H1 (cell line): ENCODE measurements around the gene ARMC5. TPM values are rescaled to one million over a fixed set of nuclear protein-coding genes. Genes with fewer than 3 reads are reported as not detected.

Experiments
- CTCF ChIA-PET: fragments of 300-600 bp; sonication (Branson Sonifier 250); formaldehyde crosslinking; loops from one replicate; lab custom pipeline; 2021; ENCODE audit not compliant: partially characterized antibody; lab: Charles Lee
- POLR2A ChIA-PET: fragments of 300-600 bp; sonication (Branson Sonifier 250); formaldehyde crosslinking; loops from one replicate; lab custom pipeline; 2021; ENCODE audit warnings: inconsistent platforms; ENCODE audit not compliant: partially characterized antibody; lab: Charles Lee
- DNase-seq, 2 experiments: peaks; one replicate each; pipeline versions ENCODE4 v3.0.0 to v3.0.0-alpha.2; 2010 to 2022; ENCODE audit warnings: low spot score in 2 of 2, low read depth in 1 of 2, mixed read lengths in 1 of 2
- FAIRE-seq: peaks from 2 replicates; lab custom pipeline; 2011; peaks lifted over from hg19 to GRCh38; lab: Jason Lieb, UNC
- H2AFZ ChIP-seq: 2 replicates; pipeline ENCODE4 v1.8.1; 2012; ENCODE audit warnings: low read length, inconsistent platforms
- H2AK5ac ChIP-seq: 2 replicates; pipeline ENCODE4 v1.6.1; 2013; ENCODE audit warnings: low read depth, low read length
- H2BK120ac ChIP-seq: replicated peaks from 2 replicates; pipeline ENCODE3; 2013; ENCODE audit warnings: low read depth, low read length, inconsistent platforms
- H2BK12ac ChIP-seq: 2 replicates; pipeline ENCODE4 v1.6.1; 2013; ENCODE audit warnings: low read depth, low read length
- H2BK15ac ChIP-seq: 2 replicates; pipeline ENCODE4 v1.6.1; 2013; ENCODE audit warnings: low read length
- H2BK20ac ChIP-seq: 2 replicates; pipeline ENCODE4 v1.6.1; 2013; ENCODE audit warnings: low read length
- H2BK5ac ChIP-seq: 2 replicates; pipeline ENCODE4 v1.6.1; 2013; ENCODE audit warnings: low read depth, low read length
- H3K14ac ChIP-seq: 2 replicates; pipeline ENCODE4 v1.6.1; 2013; ENCODE audit warnings: inconsistent platforms; ENCODE audit not compliant: insufficient read length
- H3K18ac ChIP-seq: 2 replicates; pipeline ENCODE4 v1.6.1; 2013; ENCODE audit warnings: low read length; ENCODE audit errors: extremely low read depth
- H3K23ac ChIP-seq: 2 replicates; pipeline ENCODE4 v1.6.1; 2013; ENCODE audit warnings: inconsistent platforms; ENCODE audit not compliant: insufficient read length
- H3K23me2 ChIP-seq: 2 replicates; pipeline ENCODE4 v1.6.1; 2013; ENCODE audit warnings: low read depth, low read length
- H3K27ac ChIP-seq: 2 replicates; pipeline ENCODE4 v1.6.1; 2011; ENCODE audit warnings: low read depth, low read length, inconsistent platforms
- H3K27me3 ChIP-seq, 4 experiments: replicated peaks in 1 of 4; 1 replicate in 1 of 4; 2 replicates in 3 of 4; pipeline versions ENCODE4 v1.6.1 to v1.8.1; 2011 to 2013; ENCODE audit warnings: low read length in 3 of 4, mild to moderate bottlenecking in 3 of 4, inconsistent platforms in 2 of 4, mixed read lengths in 2 of 4, moderate library complexity in 1 of 4; ENCODE audit not compliant: control insufficient read depth in 3 of 4, insufficient read depth in 3 of 4; ENCODE audit errors: extremely low read depth in 1 of 4
- H3K36me3 ChIP-seq, 4 experiments: 2 replicates each; pipeline versions ENCODE4 v1.6.1 to v1.8.1; 2011 to 2013; ENCODE audit warnings: mild to moderate bottlenecking in 4 of 4, low read length in 3 of 4, moderate library complexity in 2 of 4, control low read depth in 1 of 4, inconsistent platforms in 1 of 4; ENCODE audit not compliant: insufficient read depth in 4 of 4, control insufficient read depth in 2 of 4
- H3K4ac ChIP-seq: replicated peaks from 2 replicates; pipeline ENCODE3; 2013; ENCODE audit warnings: low read length, low read depth, mixed read lengths, inconsistent platforms; ENCODE audit not compliant: insufficient read length
- H3K4me1 ChIP-seq, 4 experiments: replicated peaks in 1 of 4; 1 replicate in 1 of 4; 2 replicates in 3 of 4; pipeline versions ENCODE4 v1.6.1 to v1.8.1; 2011 to 2013; ENCODE audit warnings: low read length in 3 of 4, inconsistent platforms in 2 of 4, mixed read lengths in 1 of 4; ENCODE audit not compliant: insufficient read depth in 4 of 4, control insufficient read depth in 3 of 4
- H3K4me2 ChIP-seq, 2 experiments: 2 replicates each; pipeline versions ENCODE4 v1.6.1 to v1.8.1; 2011 to 2013; ENCODE audit warnings: low read depth in 2 of 2, low read length in 2 of 2, control low read depth in 1 of 2, inconsistent platforms in 1 of 2, mild to moderate bottlenecking in 1 of 2; ENCODE audit not compliant: insufficient read depth in 1 of 2
- H3K4me3 ChIP-seq, 4 experiments: fragments of 200-600, 300-600 bp in 1 of 4; sonication (generic), shearing (Covaris generic), sonication (Bioruptor Twin) in 1 of 4; 2 replicates each; pipeline versions ENCODE4 v1.5.1 to v1.8.1; 2011 to 2016; ENCODE audit warnings: low read length in 4 of 4, low read depth in 3 of 4, control low read depth in 2 of 4, inconsistent platforms in 2 of 4, mild to moderate bottlenecking in 2 of 4, mixed read lengths in 1 of 4, moderate library complexity in 1 of 4; ENCODE audit not compliant: insufficient read depth in 2 of 4; ENCODE audit errors: extremely low read depth in 1 of 4
- H3K56ac ChIP-seq: replicated peaks from 2 replicates; pipeline ENCODE3; 2013; ENCODE audit warnings: low read depth, mild to moderate bottlenecking, mixed read lengths, low read length, inconsistent platforms; ENCODE audit not compliant: insufficient read length
- H3K79me1 ChIP-seq: 2 replicates; pipeline ENCODE4 v1.6.1; 2013; ENCODE audit warnings: low read depth, low read length, control low read depth
- H3K79me2 ChIP-seq, 2 experiments: 2 replicates each; pipeline versions ENCODE4 v1.6.1 to v1.8.1; 2012 to 2013; ENCODE audit warnings: low read length in 2 of 2, mild to moderate bottlenecking in 2 of 2, inconsistent platforms in 1 of 2; ENCODE audit not compliant: insufficient read depth in 2 of 2, control insufficient read depth in 1 of 2
- H3K9ac ChIP-seq, 4 experiments: replicated peaks in 1 of 4; 1 replicate in 1 of 4; 2 replicates in 3 of 4; pipeline versions ENCODE4 v1.6.1 to v1.8.1; 2011 to 2013; ENCODE audit warnings: low read depth in 3 of 4, low read length in 3 of 4, control low read depth in 2 of 4, mild to moderate bottlenecking in 2 of 4, moderate library complexity in 2 of 4, inconsistent platforms in 1 of 4; ENCODE audit errors: extremely low read depth in 1 of 4
- H3K9me3 ChIP-seq, 2 experiments: 2 replicates each; pipeline versions ENCODE4 v1.6.1 to v1.8.1; 2012 to 2013; ENCODE audit warnings: mild to moderate bottlenecking in 2 of 2, moderate library complexity in 2 of 2, control low read depth in 1 of 2, inconsistent platforms in 1 of 2, low read depth in 1 of 2, low read length in 1 of 2, mixed read lengths in 1 of 2; ENCODE audit not compliant: insufficient read depth in 2 of 2
- H4K20me1 ChIP-seq, 2 experiments: replicated peaks in 1 of 2; 2 replicates each; pipeline versions ENCODE3 to v1.8.1; 2011 to 2013; ENCODE audit warnings: inconsistent platforms in 2 of 2, low read length in 2 of 2, mild to moderate bottlenecking in 1 of 2; ENCODE audit not compliant: insufficient read depth in 2 of 2, control insufficient read depth in 1 of 2
- H4K5ac ChIP-seq: 2 replicates; pipeline ENCODE4 v1.6.1; 2013; ENCODE audit warnings: low read length, low read depth, mixed read lengths, inconsistent platforms; ENCODE audit not compliant: insufficient read length
- H4K8ac ChIP-seq: 2 replicates; pipeline ENCODE4 v1.8.0; 2013; ENCODE audit warnings: mild to moderate bottlenecking, moderate library complexity, low read length, inconsistent platforms; ENCODE audit not compliant: insufficient read depth; ENCODE audit errors: extremely low read depth
- H4K91ac ChIP-seq: replicated peaks from 2 replicates; pipeline ENCODE3; 2013; ENCODE audit warnings: low read length, mixed read lengths, inconsistent platforms; ENCODE audit not compliant: insufficient read length
- EGR1 ChIP-seq: IDR thresholded peaks from 2 replicates; pipeline ENCODE4 v1.6.1; 2011; ENCODE audit warnings: low read depth, low read length, borderline replicate concordance
- EZH2 ChIP-seq: fragments of 200-600 bp; sonication (generic); IDR thresholded peaks from 2 replicates; pipeline ENCODE4 v1.7.1; 2012; ENCODE audit warnings: low read depth, mild to moderate bottlenecking, moderate library complexity, low read length, inconsistent platforms; ENCODE audit not compliant: severe bottlenecking
- JUN ChIP-seq: IDR thresholded peaks from 2 replicates; pipeline ENCODE4 v1.6.1; 2011; ENCODE audit warnings: low read depth, mild to moderate bottlenecking, improper control_type of control experiment, low read length
- POU5F1 ChIP-seq: IDR thresholded peaks from 2 replicates; pipeline ENCODE4 v1.6.1; 2011; ENCODE audit warnings: low read depth, mild to moderate bottlenecking, low read length, moderate library complexity
- RBBP5 ChIP-seq: IDR thresholded peaks from 2 replicates; pipeline ENCODE4 v1.7.1; 2012; ENCODE audit warnings: low read depth, mild to moderate bottlenecking, inconsistent platforms, low read length, moderate library complexity, borderline replicate concordance
- SIX5 ChIP-seq: IDR thresholded peaks from 2 replicates; pipeline ENCODE4 v1.6.1; 2011; ENCODE audit warnings: mild to moderate bottlenecking, low read depth, low read length
- SRF ChIP-seq: IDR thresholded peaks from 2 replicates; pipeline ENCODE4 v1.6.1; 2011; ENCODE audit warnings: mild to moderate bottlenecking, low read depth, low read length, moderate library complexity
- WGBS, 2 experiments: shearing (Covaris generic) in 1 of 2; methylation state at CpG; one replicate each; pipeline versions ENCODE4 v1.1.6 to v1.1.7; 2013 to 2015; ENCODE audit warnings: low lambda C conversion rate in 2 of 2, mixed read lengths in 2 of 2, inconsistent platforms in 1 of 2, low coverage in 1 of 2, missing lambda C conversion rate in 1 of 2; ENCODE audit not compliant: insufficient replicate concordance in 2 of 2, insufficient coverage in 1 of 2, insufficient read length in 1 of 2; ENCODE audit errors: extremely low coverage in 1 of 2, missing lambda C conversion rate in 1 of 2; 5-methylcytosine and 5-hydroxymethylcytosine counted together
- polyA plus RNA-seq, 7 experiments: library from polyadenylated mRNA; depleted of rRNA in 3 of 7; stranded (reverse) in 5 of 7; unstranded in 2 of 7; fragments of >200 nt in 5 of 7; fragments of 200-250 nt in 2 of 7; gene quantifications; 1 replicate in 5 of 7; 2 replicates in 1 of 7; 4 replicates in 1 of 7; pipeline versions ENCODE4 v1.2.1 to v1.2.3, GENCODE V29; 2011 to 2013; ENCODE audit warnings: missing spikeins in 2 of 7, mixed read lengths in 2 of 7
- total RNA-seq: library from RNA; stranded (reverse); fragmentation: NEBNext Ultra II Directional; extraction: Animal tissue kit (Norgen Biotek cat#: 25700); gene quantifications from 2 replicates; pipeline ENCODE4 v1.2.1, GENCODE V29; 2021
- TF ChIP-seq, protein P1 (sequence below): IDR thresholded peaks from 2 replicates; pipeline ENCODE4 v1.6.1; 2012; ENCODE audit warnings: inconsistent platforms
- TF ChIP-seq, protein P2 (sequence below): IDR thresholded peaks from 2 replicates; pipeline ENCODE4 v1.6.1; 2012; ENCODE audit warnings: inconsistent platforms

Gene ARMC5
- total and polyA plus RNA-seq, 2 of the 8 experiments (the other 6 are each of a cell fraction or from before 2014, with no cell fraction given), result 7.8 to 8.7 TPM

DNA sequence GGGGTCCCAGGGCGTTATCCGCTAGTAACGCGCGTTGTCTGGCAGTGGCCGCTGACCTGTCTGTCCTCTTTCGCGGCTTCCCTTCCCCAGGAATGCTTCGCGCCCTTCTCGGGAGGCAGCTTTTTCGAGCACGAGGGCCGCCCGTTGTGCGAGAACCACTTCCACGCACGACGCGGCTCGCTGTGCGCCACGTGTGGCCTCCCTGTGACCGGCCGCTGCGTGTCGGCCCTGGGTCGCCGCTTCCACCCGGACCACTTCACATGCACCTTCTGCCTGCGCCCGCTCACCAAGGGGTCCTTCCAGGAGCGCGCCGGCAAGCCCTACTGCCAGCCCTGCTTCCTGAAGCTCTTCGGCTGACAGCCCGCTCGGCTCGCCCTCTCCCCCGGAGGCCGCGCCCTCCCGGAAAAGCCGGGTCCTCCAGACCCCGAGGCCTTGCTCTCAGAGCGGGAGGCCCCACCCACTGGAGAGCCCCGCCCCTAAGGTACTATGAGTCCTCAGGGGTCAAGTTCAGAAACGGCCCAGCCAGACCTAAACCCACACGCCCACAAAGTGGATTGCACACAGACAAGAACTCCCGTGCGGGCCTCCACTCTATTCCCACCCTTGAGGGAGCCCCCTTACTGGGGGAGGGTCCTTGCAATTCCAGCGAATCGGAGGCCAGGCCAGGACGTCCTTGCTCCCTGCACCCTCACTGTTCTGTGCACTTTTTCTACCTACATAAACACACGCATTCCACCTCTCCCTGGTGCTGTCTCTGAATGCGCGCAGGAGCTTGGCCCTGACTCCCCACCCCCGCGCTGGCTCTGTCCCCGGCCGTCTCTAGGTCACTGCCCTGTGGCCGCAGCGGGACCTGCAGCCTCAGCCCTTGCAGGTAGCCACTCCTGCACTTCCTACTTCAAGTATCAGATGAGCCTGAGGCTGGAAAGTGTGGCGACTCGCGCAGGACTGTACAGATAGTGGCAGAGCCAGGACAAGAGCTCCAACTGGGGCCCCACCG, 18.2 kb downstream of the ARMC5 start:
- no peak overlapping the region for H4K5ac ChIP-seq
- DNase-seq, result peak in 1 of 2 experiments; percentile 86
- no peaks in the 10 kb centered on the region for H3K9me3 ChIP-seq
- 0 out of 2 replicates have a peak, but pooled peaks have one; percentile 19 for TF ChIP-seq RBBP5
- no peak for TF ChIP-seq JUN
- TF ChIP-seq, protein P1, sequence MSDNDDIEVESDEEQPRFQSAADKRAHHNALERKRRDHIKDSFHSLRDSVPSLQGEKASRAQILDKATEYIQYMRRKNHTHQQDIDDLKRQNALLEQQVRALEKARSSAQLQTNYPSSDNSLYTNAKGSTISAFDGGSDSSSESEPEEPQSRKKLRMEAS, result peak; percentile 62
- peak; percentile 63; the same call in 1 of the 2 replicates for TF ChIP-seq EGR1
- TF ChIP-seq, protein P2, sequence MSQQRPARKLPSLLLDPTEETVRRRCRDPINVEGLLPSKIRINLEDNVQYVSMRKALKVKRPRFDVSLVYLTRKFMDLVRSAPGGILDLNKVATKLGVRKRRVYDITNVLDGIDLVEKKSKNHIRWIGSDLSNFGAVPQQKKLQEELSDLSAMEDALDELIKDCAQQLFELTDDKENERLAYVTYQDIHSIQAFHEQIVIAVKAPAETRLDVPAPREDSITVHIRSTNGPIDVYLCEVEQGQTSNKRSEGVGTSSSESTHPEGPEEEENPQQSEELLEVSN, result peak; percentile 52; the same call in 1 of the 2 replicates
- TF ChIP-seq POU5F1, result no peak
- no peak for TF ChIP-seq SIX5
- no peak for TF ChIP-seq EZH2
- TF ChIP-seq SRF, result no peak

More for the DNA sequence above, 18.2 kb downstream of the ARMC5 start:
- ChIA-PET CTCF (interaction anchor here (0.6 to 5.1 kb wide), 16 partner anchors 10 to 431 kb away, joined by 3 to 35 read pairs (median 4); partner anchors contain the start of genes ARMC5 and RUSF1), POLR2A (interaction anchor here (0.7 to 6.0 kb wide), 10 partner anchors 9 to 297 kb away, joined by 3 to 40 read pairs (median 5); partner anchors contain the start of genes ARMC5, FUS and RUSF1)
- 6% methylated on average over 61 of the region's 67 CpGs; no CpG with 5 or more reads in 1 of the 2 experiments for WGBS, 2 experiments
- Histone ChIP-seq H3K79me2 (no peaks in the 10 kb centered on the region), H3K79me1 (no peaks in the 10 kb centered on the region), H3K27me3 (peaks cover 2 to 52% (median 35%) of the 10 kb centered on the region in 4 experiments), H3K9ac (no peak overlapping the region; a peak in 1 of 7 replicates), H2BK5ac (no peak overlapping the region; the same call in 1 of the 2 replicates), H3K4me1 (peaks cover 0 to 7% (median 3%) of the 10 kb centered on the region in 4 experiments; a peak in 5 of 7 replicates), H3K4me3 (peak overlapping the region; percentile 48 to 79 (median 61)), H4K20me1 (peaks cover 0 to 4% of the 10 kb centered on the region in 2 experiments), H3K18ac (no peak overlapping the region; the same call in 1 of the 2 replicates), H3K4me2 (peak overlapping the region; percentile 62 to 99), H3K36me3 (no peaks in the 10 kb centered on the region), H2BK120ac (no peak overlapping the region), H2AFZ (peak overlapping the region; percentile 47; the same call in 1 of the 2 replicates), H3K23ac (no peak overlapping the region), H4K91ac (no peak overlapping the region), H3K27ac (no peak overlapping the region), H3K23me2 (peaks cover 14% of the 10 kb centered on the region; the same call in 1 of the 2 replicates), H2BK15ac (no peak overlapping the region), H2BK12ac (peak overlapping the region; percentile 87; the same call in 1 of the 2 replicates), H2BK20ac (no peak overlapping the region), H2AK5ac (no peak overlapping the region), H3K56ac (no peak overlapping the region), H4K8ac (0 out of 2 replicates have a peak overlapping the region, but pooled peaks have one; percentile 45), H3K4ac (peak overlapping the region; percentile 58), H3K14ac (no peak overlapping the region)
- FAIRE-seq, result no peak
